HepG2 (cell line): ENCODE data around the gene NBR1. TPM values are rescaled to one million over a fixed set of nuclear protein-coding genes. Genes with fewer than 3 reads are reported as not detected.

Experiments
- CC2D1A ChIP-seq: sonication (generic); formaldehyde crosslinking; IDR thresholded peaks from 2 replicates; pipeline ENCODE4 v1.8.1; 2023; ENCODE audit warnings: mild to moderate bottlenecking, missing genetic modification reagents
- FOXJ3 ChIP-seq: sonication (generic); formaldehyde crosslinking; IDR thresholded peaks from 2 replicates; pipeline ENCODE4 v1.4.0; 2020; ENCODE audit warnings: missing genetic modification reagents, mild to moderate bottlenecking, borderline replicate concordance
- FOXK2 ChIP-seq: fragments of 450-650 bp; IDR thresholded peaks from 2 replicates; pipeline ENCODE4 v1.6.1; 2016
- HES4 ChIP-seq: sonication (generic); formaldehyde crosslinking; IDR thresholded peaks from 2 replicates; pipeline ENCODE4 v1.9.0; 2021; ENCODE audit warnings: mild to moderate bottlenecking, missing genetic modification reagents, borderline replicate concordance
- HNRNPK ChIP-seq: fragments of 200-400 bp; formaldehyde crosslinking; IDR thresholded peaks from 2 replicates; pipeline ENCODE4 v1.6.1; 2018; ENCODE audit warnings: low read length, low read depth, moderate library complexity, mild to moderate bottlenecking; ENCODE audit not compliant: poor library complexity, severe bottlenecking
- KAT8 ChIP-seq: IDR thresholded peaks from 2 replicates; pipeline ENCODE4 v1.6.1; 2016; ENCODE audit warnings: missing genetic modification reagents, missing compliant biosample characterization
- RXRA ChIP-seq: sonication (generic); formaldehyde crosslinking; IDR thresholded peaks from 2 replicates; pipeline ENCODE4 v1.5.1; 2020; ENCODE audit warnings: missing genetic modification reagents
- SALL2 ChIP-seq: sonication (generic); formaldehyde crosslinking; IDR thresholded peaks from 2 replicates; pipeline ENCODE4 v1.8.1; 2023; ENCODE audit warnings: mild to moderate bottlenecking, missing genetic modification reagents, inconsistent platforms
- SP1 ChIP-seq, 2 experiments: fragments of 450-650 bp in 1 of 2; sonication (generic) in 1 of 2; formaldehyde crosslinking in 1 of 2; IDR thresholded peaks; 2 replicates each; pipeline versions ENCODE4 v1.4.0 to v1.6.1; 2016 to 2020; ENCODE audit warnings: missing genetic modification reagents in 1 of 2
- TBL1XR1 ChIP-seq: fragments of 150-350 bp; IDR thresholded peaks from 2 replicates; pipeline ENCODE4 v1.6.1; 2014; ENCODE audit warnings: borderline replicate concordance, low read length; ENCODE audit not compliant: partially characterized antibody
- ZC3H13 ChIP-seq: sonication (generic); formaldehyde crosslinking; IDR thresholded peaks from 2 replicates; pipeline ENCODE4 v1.8.1; 2023; ENCODE audit warnings: mild to moderate bottlenecking, missing genetic modification reagents, moderate library complexity
- ZEB1 ChIP-seq: IDR thresholded peaks from 2 replicates; pipeline ENCODE4 v1.6.1; 2012; ENCODE audit warnings: mild to moderate bottlenecking, low read depth, inconsistent platforms; ENCODE audit not compliant: insufficient replicate concordance
- ZNF577 ChIP-seq: sonication (generic); formaldehyde crosslinking; IDR thresholded peaks from 2 replicates; pipeline ENCODE4 v1.4.0; 2020; ENCODE audit warnings: mild to moderate bottlenecking, low read depth, missing genetic modification reagents, borderline replicate concordance
- polyA plus RNA-seq, 8 experiments: library from polyadenylated mRNA; depleted of rRNA in 3 of 8; stranded (reverse) in 7 of 8; unstranded in 1 of 8; fragments of >200 nt; fragmentation: Illumina TruSeq in 4 of 8; extraction: Trizol in 4 of 8; gene quantifications; 2 replicates each; pipeline versions ENCODE4 v1.2.1 to v1.2.3, GENCODE V29; 2011 to 2016; ENCODE audit warnings: low read depth in 4 of 8, missing spikeins in 1 of 8, mixed read lengths in 1 of 8; ENCODE audit not compliant: insufficient read depth in 1 of 8
- total RNA-seq, 5 experiments: library from RNA; depleted of rRNA; stranded (reverse); fragments of >200 nt; fragmentation: Illumina TruSeq; extraction: Trizol; gene quantifications; 2 replicates each; pipeline ENCODE4 v1.2.3, GENCODE V29; 2016; ENCODE audit warnings: low read depth in 1 of 5
- TF ChIP-seq, protein P1 (sequence below): sonication (generic); formaldehyde crosslinking; IDR thresholded peaks from 2 replicates; pipeline ENCODE4 v1.4.0; 2020; ENCODE audit warnings: missing genetic modification reagents, low read depth, mild to moderate bottlenecking, borderline replicate concordance
- TF ChIP-seq, protein P2 (sequence below): sonication (generic); formaldehyde crosslinking; IDR thresholded peaks from 2 replicates; pipeline ENCODE4 v1.5.0; 2020; ENCODE audit warnings: mild to moderate bottlenecking, missing genetic modification reagents, borderline replicate concordance
- TF ChIP-seq, protein P3 (sequence below), 2 experiments: sonication (generic) in 1 of 2; formaldehyde crosslinking in 1 of 2; IDR thresholded peaks; 2 replicates each; pipeline versions ENCODE4 v1.4.0 to v1.6.1; 2018 to 2020; ENCODE audit warnings: missing genetic modification reagents in 2 of 2, borderline replicate concordance in 1 of 2, low read depth in 1 of 2, mild to moderate bottlenecking in 1 of 2, missing biosample characterization in 1 of 2
- TF ChIP-seq, protein P4 (sequence below): sonication (generic); formaldehyde crosslinking; IDR thresholded peaks from 2 replicates; pipeline ENCODE4 v1.4.0; 2020; ENCODE audit warnings: low read depth, missing genetic modification reagents

The NBR1 gene
- total and polyA plus RNA-seq, 2 of the 13 experiments (the other 11 are each of a cell fraction or from before 2014, with no cell fraction given): 51.7 to 121 TPM

DNA sequence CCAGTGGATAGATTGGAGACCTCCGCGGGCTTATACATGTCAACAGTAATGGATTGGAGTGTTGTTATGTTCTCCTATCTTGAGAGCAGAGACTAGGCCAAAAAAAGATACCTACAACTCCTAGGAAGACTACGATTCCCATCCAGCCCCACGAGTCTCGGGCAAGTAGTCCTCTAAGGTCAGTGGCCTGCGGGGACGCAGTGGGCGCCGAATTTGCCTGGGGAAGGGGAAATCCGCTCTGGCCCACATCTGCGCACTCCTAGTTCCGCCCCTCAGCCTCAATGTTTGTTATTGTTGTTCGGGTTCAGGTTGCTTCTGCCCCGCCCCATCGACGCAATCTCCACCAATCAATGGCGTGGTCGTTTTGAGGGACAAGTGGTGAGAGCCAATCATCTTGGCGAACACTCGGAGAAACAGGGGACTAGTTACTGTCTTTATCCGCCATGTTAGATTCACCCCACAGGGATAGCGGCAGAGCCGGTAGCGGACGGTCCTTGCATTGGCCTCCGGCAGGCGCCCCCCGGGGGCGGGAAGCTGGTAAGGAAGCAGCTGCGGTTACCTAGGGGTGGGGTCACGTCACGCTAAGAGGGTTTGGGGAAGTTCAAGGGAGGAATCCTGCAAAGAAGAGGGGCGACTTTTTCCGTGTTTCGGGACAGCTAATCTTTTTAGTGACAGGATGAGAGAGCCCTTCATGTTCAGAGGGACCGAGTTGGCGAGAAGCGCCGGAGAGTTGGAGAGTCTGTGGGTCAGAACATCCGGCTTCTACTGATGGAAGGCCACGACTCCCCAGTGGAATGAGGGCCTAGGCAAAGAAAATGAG lies at the start of gene NBR1 (continued):
- 0 out of 2 replicates have a peak, but pooled peaks have one; percentile 8 for TF ChIP-seq SALL2
- TF ChIP-seq ZC3H13 (CRISPR knock-in tag): peak; percentile 80; the same call in 1 of the 2 replicates
- TF ChIP-seq, protein P1, sequence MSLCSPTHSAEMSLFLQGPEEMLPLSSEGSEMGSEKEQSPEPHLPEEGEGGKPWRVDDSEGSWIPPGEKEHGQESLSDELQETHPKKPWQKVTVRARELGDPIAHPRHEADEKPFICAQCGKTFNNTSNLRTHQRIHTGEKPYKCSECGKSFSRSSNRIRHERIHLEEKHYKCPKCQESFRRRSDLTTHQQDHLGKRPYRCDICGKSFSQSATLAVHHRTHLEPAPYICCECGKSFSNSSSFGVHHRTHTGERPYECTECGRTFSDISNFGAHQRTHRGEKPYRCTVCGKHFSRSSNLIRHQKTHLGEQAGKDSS: no peak
- TF ChIP-seq, protein P2, sequence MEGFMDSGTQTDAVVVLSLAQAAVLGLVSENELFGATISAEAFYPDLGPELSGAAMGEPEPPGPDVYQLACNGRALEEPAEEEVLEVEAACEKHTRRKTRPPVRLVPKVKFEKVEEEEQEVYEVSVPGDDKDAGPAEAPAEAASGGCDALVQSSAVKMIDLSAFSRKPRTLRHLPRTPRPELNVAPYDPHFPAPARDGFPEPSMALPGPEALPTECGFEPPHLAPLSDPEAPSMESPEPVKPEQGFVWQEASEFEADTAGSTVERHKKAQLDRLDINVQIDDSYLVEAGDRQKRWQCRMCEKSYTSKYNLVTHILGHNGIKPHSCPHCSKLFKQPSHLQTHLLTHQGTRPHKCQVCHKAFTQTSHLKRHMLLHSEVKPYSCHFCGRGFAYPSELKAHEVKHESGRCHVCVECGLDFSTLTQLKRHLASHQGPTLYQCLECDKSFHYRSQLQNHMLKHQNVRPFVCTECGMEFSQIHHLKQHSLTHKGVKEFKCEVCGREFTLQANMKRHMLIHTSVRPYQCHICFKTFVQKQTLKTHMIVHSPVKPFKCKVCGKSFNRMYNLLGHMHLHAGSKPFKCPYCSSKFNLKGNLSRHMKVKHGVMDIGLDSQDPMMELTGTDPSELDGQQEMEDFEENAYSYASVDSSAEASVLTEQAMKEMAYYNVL: no peak
- TF ChIP-seq, protein P3, sequence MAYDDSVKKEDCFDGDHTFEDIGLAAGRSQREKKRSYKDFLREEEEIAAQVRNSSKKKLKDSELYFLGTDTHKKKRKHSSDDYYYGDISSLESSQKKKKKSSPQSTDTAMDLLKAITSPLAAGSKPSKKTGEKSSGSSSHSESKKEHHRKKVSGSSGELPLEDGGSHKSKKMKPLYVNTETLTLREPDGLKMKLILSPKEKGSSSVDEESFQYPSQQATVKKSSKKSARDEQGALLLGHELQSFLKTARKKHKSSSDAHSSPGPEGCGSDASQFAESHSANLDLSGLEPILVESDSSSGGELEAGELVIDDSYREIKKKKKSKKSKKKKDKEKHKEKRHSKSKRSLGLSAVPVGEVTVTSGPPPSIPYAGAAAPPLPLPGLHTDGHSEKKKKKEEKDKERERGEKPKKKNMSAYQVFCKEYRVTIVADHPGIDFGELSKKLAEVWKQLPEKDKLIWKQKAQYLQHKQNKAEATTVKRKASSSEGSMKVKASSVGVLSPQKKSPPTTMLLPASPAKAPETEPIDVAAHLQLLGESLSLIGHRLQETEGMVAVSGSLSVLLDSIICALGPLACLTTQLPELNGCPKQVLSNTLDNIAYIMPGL (CRISPR knock-in tag; IDR thresholded peaks at IDR 0.05; ENCODE audit: borderline replicate concordance in 1 of 2, low read depth in 1 of 2): peak; percentile 77 to 82
- TF ChIP-seq SP1 (IDR thresholded peaks at IDR 0.05): no peak
- peak; percentile 69 for TF ChIP-seq SP1 (CRISPR knock-in tag; IDR thresholded peaks at IDR 0.05)
- TF ChIP-seq, protein P4, sequence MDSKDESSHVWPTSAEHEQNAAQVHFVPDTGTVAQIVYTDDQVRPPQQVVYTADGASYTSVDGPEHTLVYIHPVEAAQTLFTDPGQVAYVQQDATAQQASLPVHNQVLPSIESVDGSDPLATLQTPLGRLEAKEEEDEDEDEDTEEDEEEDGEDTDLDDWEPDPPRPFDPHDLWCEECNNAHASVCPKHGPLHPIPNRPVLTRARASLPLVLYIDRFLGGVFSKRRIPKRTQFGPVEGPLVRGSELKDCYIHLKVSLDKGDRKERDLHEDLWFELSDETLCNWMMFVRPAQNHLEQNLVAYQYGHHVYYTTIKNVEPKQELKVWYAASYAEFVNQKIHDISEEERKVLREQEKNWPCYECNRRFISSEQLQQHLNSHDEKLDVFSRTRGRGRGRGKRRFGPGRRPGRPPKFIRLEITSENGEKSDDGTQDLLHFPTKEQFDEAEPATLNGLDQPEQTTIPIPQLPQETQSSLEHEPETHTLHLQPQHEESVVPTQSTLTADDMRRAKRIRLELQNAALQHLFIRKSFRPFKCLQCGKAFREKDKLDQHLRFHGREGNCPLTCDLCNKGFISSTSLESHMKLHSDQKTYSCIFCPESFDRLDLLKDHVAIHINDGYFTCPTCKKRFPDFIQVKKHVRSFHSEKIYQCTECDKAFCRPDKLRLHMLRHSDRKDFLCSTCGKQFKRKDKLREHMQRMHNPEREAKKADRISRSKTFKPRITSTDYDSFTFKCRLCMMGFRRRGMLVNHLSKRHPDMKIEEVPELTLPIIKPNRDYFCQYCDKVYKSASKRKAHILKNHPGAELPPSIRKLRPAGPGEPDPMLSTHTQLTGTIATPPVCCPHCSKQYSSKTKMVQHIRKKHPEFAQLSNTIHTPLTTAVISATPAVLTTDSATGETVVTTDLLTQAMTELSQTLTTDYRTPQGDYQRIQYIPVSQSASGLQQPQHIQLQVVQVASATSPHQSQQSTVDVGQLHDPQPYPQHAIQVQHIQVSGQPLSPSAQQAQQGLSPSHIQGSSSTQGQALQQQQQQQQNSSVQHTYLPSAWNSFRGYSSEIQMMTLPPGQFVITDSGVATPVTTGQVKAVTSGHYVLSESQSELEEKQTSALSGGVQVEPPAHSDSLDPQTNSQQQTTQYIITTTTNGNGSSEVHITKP (CRISPR knock-in tag): peak; percentile 24; the same call in 1 of the 2 replicates
- TF ChIP-seq HES4 (CRISPR knock-in tag): peak; percentile 78
- peak; percentile 86 for TF ChIP-seq RXRA
- peak; percentile 60 for TF ChIP-seq ZEB1
- peak; percentile 15 for TF ChIP-seq HNRNPK
- 0 out of 2 replicates have a peak, but pooled peaks have one; percentile 53 for TF ChIP-seq FOXJ3 (CRISPR knock-in tag)
- TF ChIP-seq KAT8: peak; percentile 70
- TF ChIP-seq TBL1XR1: peak; percentile 71
- no peak for TF ChIP-seq ZNF577 (CRISPR knock-in tag)
- TF ChIP-seq FOXK2: peak; percentile 91
- TF ChIP-seq CC2D1A (CRISPR knock-in tag): no peak; the same call in 1 of the 2 replicates
